Thyroid gland (tissue), 4 donors: ENCODE data around the gene LAIR2. TPM values are rescaled to one million over a fixed set of nuclear protein-coding genes. Genes with fewer than 3 reads are reported as not detected.
A peak's percentile ranks its signal among the peaks of the same experiment; 100 is the strongest.

ENCODE experiments used
- DNase-seq, 2 donors: peaks; one replicate each; pipeline ENCODE4 v3.0.0-alpha.2; 2019
- H3K27ac ChIP-seq, 3 donors: fragments of 200-600 bp; sonication (generic); 1 replicate in 2 of 3; 2 replicates in 1 of 3; pipeline ENCODE4 v1.5.1; 2016 to 2019; ENCODE audit warnings: mild to moderate bottlenecking in 1 of 3, moderate library complexity in 1 of 3
- H3K27me3 ChIP-seq: fragments of 200-600 bp; sonication (generic); one replicate; pipeline ENCODE4 v1.5.1; 2019
- H3K36me3 ChIP-seq, 2 donors: fragments of 200-600 bp; sonication (generic); one replicate each; pipeline ENCODE4 v1.5.1; 2016 to 2019
- H3K4me1 ChIP-seq, 2 donors: fragments of 200-600 bp; sonication (generic); one replicate each; pipeline ENCODE4 v1.5.1; 2017 to 2019
- H3K4me3 ChIP-seq, 3 donors: fragments of 200-600 bp; sonication (generic); replicated peaks in 1 of 3; 1 replicate in 2 of 3; 2 replicates in 1 of 3; pipeline ENCODE4 v1.5.1; 2016; ENCODE audit warnings: mild to moderate bottlenecking in 1 of 3
- H3K9me3 ChIP-seq: fragments of 200-600 bp; sonication (generic); one replicate; pipeline ENCODE4 v1.5.1; 2017
- POLR2A ChIP-seq, 2 donors: fragments of 450-650 bp; IDR thresholded peaks; one replicate each; pipeline ENCODE4 v1.6.1; 2017; ENCODE audit warnings: antibody characterized with exemption in 2 of 2, mild to moderate bottlenecking in 2 of 2, moderate library complexity in 1 of 2
- WGBS, 2 donors: methylation state at CpG; one replicate each; pipeline ENCODE4 v1.1.5; 2017; 5-methylcytosine and 5-hydroxymethylcytosine counted together
- intact Hi-C: fragments of 100-400 bp; cut with DNase I; formaldehyde crosslinking; loops from one replicate; pipeline ENCODE4 v1.15.1; 2023
- total RNA-seq, 4 donors: library from RNA; depleted of rRNA; stranded (reverse); fragments of >200 nt; gene quantifications; one replicate each; pipeline ENCODE4 v1.2.3, GENCODE V29; 2016
- TF ChIP-seq, protein P1 (sequence below), 6 experiments: fragments of 200-600 bp in 3 of 6; fragments of 450-650 bp in 3 of 6; sonication (generic) in 3 of 6; IDR thresholded peaks; one replicate each; pipeline ENCODE4 v1.5.1; 2016 to 2019; ENCODE audit warnings: antibody characterized with exemption in 6 of 6, mild to moderate bottlenecking in 2 of 6, inconsistent platforms in 1 of 6, moderate library complexity in 1 of 6

The LAIR2 gene, protein sequence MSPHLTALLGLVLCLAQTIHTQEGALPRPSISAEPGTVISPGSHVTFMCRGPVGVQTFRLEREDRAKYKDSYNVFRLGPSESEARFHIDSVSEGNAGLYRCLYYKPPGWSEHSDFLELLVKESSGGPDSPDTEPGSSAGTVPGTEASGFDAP
- total RNA-seq, result not detected

DNA sequence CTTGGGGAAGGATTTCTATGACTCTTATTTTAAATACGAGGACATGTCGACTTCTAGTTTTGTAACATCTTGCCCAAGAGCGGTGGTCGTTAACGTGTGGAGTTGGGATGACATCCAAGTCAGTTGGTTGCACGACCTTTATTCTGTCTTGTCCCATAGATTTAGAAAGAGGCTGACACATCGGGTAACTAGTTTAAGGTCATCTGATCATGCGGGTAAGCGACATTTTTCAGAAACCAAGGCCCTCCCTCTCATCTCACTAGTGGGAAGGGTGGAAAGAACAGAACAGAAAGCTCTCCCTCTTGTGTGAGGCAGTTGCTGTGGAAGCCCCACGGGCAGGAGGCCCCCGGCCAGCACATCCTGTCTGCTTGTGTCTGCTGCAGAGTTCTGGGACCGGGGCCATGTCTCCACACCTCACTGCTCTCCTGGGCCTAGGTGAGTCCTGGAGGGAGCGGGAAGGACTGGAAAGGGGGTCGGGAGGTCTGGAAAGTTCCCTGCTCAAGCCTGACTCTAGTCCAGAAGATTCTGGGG lies at the start of gene LAIR2:
LAIR2 (plus strand) TSS at position 314 of the 531 bp plus-strand sequence; CDS start at position 402, 88 bp downstream.
- intact Hi-C loops, result no loop called here
- TF ChIP-seq POLR2A (IDR thresholded peaks at IDR 0.05), result no peak
- TF ChIP-seq, protein P1, sequence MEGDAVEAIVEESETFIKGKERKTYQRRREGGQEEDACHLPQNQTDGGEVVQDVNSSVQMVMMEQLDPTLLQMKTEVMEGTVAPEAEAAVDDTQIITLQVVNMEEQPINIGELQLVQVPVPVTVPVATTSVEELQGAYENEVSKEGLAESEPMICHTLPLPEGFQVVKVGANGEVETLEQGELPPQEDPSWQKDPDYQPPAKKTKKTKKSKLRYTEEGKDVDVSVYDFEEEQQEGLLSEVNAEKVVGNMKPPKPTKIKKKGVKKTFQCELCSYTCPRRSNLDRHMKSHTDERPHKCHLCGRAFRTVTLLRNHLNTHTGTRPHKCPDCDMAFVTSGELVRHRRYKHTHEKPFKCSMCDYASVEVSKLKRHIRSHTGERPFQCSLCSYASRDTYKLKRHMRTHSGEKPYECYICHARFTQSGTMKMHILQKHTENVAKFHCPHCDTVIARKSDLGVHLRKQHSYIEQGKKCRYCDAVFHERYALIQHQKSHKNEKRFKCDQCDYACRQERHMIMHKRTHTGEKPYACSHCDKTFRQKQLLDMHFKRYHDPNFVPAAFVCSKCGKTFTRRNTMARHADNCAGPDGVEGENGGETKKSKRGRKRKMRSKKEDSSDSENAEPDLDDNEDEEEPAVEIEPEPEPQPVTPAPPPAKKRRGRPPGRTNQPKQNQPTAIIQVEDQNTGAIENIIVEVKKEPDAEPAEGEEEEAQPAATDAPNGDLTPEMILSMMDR (IDR thresholded peaks at IDR 0.05), result no peak
- 54 to 58% methylated on average over 13 to 14 of the region's 14 CpGs for WGBS, 2 donors
- Histone ChIP-seq H3K36me3 (no peaks in the 10 kb centered on the region), H3K9me3 (no peaks in the 10 kb centered on the region), H3K27ac (no peak within 1 kb of the TSS), H3K4me3 (no peak within 1 kb of the TSS), H3K4me1 (no peaks in the 10 kb centered on the region), H3K27me3 (no peaks in the 10 kb centered on the region)
- peak in 1 of 2 donors; percentile 4 for DNase-seq

DNA sequence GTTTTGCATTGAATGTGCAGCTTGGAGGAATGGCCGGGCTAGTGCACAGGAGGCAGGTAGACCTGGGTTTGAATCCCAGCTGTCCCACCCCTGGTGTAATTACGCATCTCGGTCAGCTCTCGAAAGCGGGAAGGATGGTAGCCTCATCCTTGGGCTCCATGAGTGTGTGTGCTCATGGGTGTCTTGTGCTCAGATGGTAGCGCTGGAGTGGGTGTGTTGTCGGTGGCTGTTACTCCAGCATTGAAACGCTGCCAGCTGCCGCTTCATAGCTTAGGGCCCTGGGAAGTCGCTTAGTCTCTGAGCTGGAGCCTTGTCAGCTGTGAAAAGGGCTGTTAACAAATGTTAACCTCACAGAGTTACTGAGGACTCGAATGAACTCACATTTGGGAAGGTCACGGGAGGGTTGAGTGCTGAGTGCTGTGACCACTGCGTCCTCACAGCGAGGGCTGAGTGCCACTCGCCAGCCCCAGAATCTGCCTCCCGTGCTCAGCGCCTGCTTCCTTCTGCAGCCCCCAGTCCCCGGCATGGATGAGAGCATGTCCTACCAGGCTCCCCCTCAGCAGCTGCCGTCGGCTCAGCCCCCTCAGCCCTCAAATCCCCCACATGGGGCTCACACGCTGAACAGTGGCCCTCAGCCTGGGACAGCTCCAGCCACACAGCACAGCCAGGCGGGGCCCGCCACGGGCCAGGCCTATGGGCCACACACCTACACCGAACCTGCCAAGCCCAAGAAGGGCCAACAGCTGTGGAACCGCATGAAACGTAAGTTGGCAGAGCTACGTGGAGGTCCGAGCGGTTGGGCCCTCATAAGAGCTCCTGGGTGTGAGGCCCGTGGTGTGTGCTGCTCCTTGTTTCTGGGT lies 48.5 kb upstream of the LAIR2 start:
- H3K9me3 ChIP-seq, result no peaks in the 10 kb centered on the region
- DNase-seq, result no peak
- H3K4me3 ChIP-seq, result no peak overlapping the region
- no peak for TF ChIP-seq POLR2A (IDR thresholded peaks at IDR 0.05)
- TF ChIP-seq, protein P1 (IDR thresholded peaks at IDR 0.05), result no peak
- no peaks in the 10 kb centered on the region for H3K27me3 ChIP-seq
- no peak overlapping the region for H3K27ac ChIP-seq
- 91 to 94% methylated on average over 17 to 28 of the region's 31 CpGs for WGBS, 2 donors
- peaks cover 74 to 79% of the 10 kb centered on the region in 2 donors for H3K36me3 ChIP-seq
- peaks cover 15 to 18% of the 10 kb centered on the region in 2 donors for H3K4me1 ChIP-seq
- intact Hi-C loops, result no loop called here

DNA sequence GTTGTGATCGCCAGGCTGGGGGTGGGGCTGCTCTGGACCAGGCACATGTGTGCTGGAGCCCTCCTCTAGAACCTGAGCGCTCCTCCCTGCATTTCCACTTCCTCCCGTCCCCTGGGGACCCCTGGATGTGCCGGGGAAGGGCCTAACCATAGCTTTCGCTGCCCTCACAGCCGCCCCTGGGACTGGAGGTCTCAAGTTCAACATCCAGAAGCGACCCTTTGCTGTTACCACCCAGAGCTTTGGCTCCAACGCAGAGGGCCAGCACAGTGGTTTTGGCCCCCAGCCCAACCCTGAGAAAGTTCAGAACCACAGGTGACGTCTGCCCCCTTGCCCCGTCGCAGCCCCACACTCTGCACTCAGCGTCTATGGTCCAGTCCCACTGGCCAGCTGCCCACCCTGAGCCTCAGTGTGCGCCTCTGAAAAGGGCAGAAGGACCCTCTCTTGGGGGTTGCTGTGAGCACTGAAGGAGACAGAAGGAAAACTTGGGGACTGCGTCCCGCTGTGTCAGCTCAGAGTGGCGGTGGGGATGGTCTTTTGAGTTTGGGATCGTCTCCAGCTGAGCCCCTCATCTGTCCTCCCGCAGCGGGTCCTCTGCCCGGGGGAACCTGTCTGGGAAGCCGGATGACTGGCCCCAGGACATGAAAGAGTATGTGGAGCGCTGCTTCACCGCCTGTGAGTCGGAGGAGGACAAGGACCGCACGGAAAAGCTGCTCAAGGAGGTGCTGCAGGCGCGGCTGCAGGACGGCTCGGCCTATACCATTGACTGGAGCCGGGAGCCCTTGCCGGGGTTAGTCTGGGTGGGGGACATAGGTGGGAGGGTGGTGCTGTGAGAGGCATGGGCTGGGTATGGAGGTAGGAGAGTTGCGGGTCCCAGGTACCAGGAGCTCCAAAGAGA lies 47.6 kb upstream of the LAIR2 start:
- Histone ChIP-seq H3K27me3 (no peaks in the 10 kb centered on the region), H3K27ac (no peak overlapping the region), H3K4me1 (peaks cover 12 to 17% of the 10 kb centered on the region in 2 donors), H3K36me3 (peaks cover 83 to 87% of the 10 kb centered on the region in 2 donors), H3K9me3 (no peaks in the 10 kb centered on the region), H3K4me3 (no peak overlapping the region)
- no peak for DNase-seq
- intact Hi-C loops, result no loop called here
- TF ChIP-seq, protein P1 (IDR thresholded peaks at IDR 0.05), result no peak
- TF ChIP-seq POLR2A (IDR thresholded peaks at IDR 0.05), result no peak
- 91 to 94% methylated on average over 24 to 32 of the region's 33 CpGs for WGBS, 2 donors

GRCh38 chr19:54455786-54456422 lies 46.7 kb upstream of the LAIR2 start:
- intact Hi-C loops, result no loop called here
- peaks cover 6 to 11% of the 10 kb centered on the region in 2 donors for H3K4me1 ChIP-seq
- H3K36me3 ChIP-seq, result peaks cover 92 to 95% of the 10 kb centered on the region in 2 donors
- H3K4me3 ChIP-seq, result no peak overlapping the region
- H3K27me3 ChIP-seq, result no peaks in the 10 kb centered on the region
- TF ChIP-seq, protein P1 (IDR thresholded peaks at IDR 0.05), result no peak
- TF ChIP-seq POLR2A (IDR thresholded peaks at IDR 0.05), result no peak
- WGBS, 2 donors, result 94 to 96% methylated on average over 20 to 36 of the region's 40 CpGs
- no peak overlapping the region for H3K27ac ChIP-seq
- no peaks in the 10 kb centered on the region for H3K9me3 ChIP-seq
- DNase-seq, result no peak
